Heart left ventricle (tissue), 13 donors: Measurements from ENCODE around the gene PLAC8.

Experiments
- CTCF ChIP-seq, 12 donors: fragments of 200-600 bp; sonication (generic) in 4 of 12; IDR thresholded peaks; one replicate each; pipeline versions ENCODE4 v1.5.0 to v1.8.0; 2018 to 2022; ENCODE audit warnings: antibody characterized with exemption in 12 of 12, mild to moderate bottlenecking in 5 of 12
- POLR2A ChIP-seq, 2 donors: fragments of 450-650 bp; IDR thresholded peaks; one replicate each; pipeline ENCODE4 v1.6.1; 2017; ENCODE audit warnings: antibody characterized with exemption in 2 of 2, mild to moderate bottlenecking in 2 of 2, moderate library complexity in 2 of 2
- donor health status: ischemic (EF 13 %, LVEDD 7.1; RV severe dilation, severe dysfunction).
- donor health status: DM: no; HTN: yes; CAD: no.
- donor health status: DM: no; HTN: no; CAD: no.
- donor health status: ischemic (EF 25% LVEDD 6.9; RV normal size, moderate dysfunction).
- donor health status: ischemic (EF 25% LVEDD 5.7; RV mildly dilated, moderate dysfunction).
- donor health status: ischemic (EF 35%, LVEDD 5.7; RV mildly dilated, moderate dysfunction).
- donor health status: nonischemic (EF 11% LVEDD 7.7; RV severe dilation, severe dysfunction).
- donor health status: DM: yes; HTN: yes; CAD: no.
- donor health status: PGD.
- donor health status: ischemic (EF 29% LVEDD 5.4; RV normal size, mild dysfunction).
- donor health status: nonischemic (EF 23%, LVEDD 6.1; RV moderate dilation, normal function).

- TF ChIP-seq CTCF (IDR thresholded peaks at IDR 0.05), result no peak
- TF ChIP-seq POLR2A (IDR thresholded peaks at IDR 0.05), result no peak
These were observed 47.4 kb downstream of the PLAC8 start for GRCh38 chr4:83067058-83067639.
